ENCODE results near the gene CD320. TPM values are rescaled to one million over a fixed set of nuclear protein-coding genes. Genes with fewer than 3 reads are reported as not detected.
"Not testable (repeated sequence)": the region's sequence is repeated elsewhere in the genome, so short reads cannot be mapped to it uniquely, and the experiment has no call there.

CD320 gene
- total RNA-seq: 10 to 100 TPM in 3 of 4 donors, 1 to 10 TPM in 1; 9.0 to 23.6 (median 16.8) TPM

DNA sequence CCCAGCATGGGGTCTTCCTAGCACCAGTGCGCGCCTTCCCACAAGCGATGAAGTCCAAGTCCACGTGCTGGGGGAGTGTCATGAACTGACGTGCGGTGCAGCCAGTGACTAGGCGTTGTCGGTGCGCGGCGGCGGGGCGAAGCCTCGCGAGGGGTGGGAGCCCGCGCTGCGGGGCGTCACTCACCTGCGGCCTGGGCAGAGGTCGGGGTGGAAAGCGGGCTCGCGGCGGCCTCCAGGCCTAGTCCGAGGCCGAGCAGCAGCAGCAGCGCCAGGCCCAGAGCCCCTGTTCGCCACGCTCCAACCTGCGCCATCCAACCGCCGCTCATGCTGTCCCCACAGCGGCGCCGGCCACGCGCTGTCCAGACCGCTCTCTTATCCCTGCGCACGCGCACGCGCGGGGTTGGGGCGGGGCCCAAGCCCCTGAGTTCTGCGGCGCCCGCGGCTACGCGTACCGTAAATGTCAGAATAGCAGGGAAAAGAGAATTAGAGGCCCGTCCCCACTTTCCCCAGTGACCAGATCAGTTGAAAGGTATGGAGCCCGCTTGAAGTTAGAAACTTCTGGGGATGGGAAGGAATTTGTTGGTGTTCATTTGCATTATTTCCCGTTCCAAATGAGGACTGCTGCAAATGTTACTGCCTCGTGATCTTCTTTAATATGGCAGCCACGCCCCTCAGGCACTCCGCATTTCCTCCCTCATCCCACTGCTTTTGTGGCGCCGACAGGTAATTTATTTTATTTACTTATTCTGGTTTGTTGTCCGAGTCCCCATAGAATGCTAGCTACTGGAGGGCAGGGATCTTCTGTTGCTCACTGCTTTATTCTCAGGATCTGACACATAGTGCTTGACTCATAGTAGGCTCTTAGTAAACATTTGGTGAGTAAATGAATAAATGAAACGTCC is at the start of gene CD320:
CD320 (minus strand) TSS at position 394 of the 902 bp plus-strand sequence; CDS start at position 326, 68 bp downstream.
- DNase-seq (ENCODE audit: low spot score in 2 of 2): peak; percentile 78 to 97
- no peak for TF ChIP-seq POLR2A (IDR thresholded peaks at IDR 0.05)
- TF ChIP-seq, protein P1, sequence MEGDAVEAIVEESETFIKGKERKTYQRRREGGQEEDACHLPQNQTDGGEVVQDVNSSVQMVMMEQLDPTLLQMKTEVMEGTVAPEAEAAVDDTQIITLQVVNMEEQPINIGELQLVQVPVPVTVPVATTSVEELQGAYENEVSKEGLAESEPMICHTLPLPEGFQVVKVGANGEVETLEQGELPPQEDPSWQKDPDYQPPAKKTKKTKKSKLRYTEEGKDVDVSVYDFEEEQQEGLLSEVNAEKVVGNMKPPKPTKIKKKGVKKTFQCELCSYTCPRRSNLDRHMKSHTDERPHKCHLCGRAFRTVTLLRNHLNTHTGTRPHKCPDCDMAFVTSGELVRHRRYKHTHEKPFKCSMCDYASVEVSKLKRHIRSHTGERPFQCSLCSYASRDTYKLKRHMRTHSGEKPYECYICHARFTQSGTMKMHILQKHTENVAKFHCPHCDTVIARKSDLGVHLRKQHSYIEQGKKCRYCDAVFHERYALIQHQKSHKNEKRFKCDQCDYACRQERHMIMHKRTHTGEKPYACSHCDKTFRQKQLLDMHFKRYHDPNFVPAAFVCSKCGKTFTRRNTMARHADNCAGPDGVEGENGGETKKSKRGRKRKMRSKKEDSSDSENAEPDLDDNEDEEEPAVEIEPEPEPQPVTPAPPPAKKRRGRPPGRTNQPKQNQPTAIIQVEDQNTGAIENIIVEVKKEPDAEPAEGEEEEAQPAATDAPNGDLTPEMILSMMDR (IDR thresholded peaks at IDR 0.05): no peak
- peak within 1 kb of the TSS; percentile 23 for H3K4me3 ChIP-seq (ENCODE audit: low read depth, poor library complexity, severe bottlenecking)
- 0% methylated on average over 39 to 53 of the region's 63 CpGs for WGBS, 2 donors
- intact Hi-C loops (cut with DNase I; ENCODE audit: low total_unique reads): no loop called here

DNA sequence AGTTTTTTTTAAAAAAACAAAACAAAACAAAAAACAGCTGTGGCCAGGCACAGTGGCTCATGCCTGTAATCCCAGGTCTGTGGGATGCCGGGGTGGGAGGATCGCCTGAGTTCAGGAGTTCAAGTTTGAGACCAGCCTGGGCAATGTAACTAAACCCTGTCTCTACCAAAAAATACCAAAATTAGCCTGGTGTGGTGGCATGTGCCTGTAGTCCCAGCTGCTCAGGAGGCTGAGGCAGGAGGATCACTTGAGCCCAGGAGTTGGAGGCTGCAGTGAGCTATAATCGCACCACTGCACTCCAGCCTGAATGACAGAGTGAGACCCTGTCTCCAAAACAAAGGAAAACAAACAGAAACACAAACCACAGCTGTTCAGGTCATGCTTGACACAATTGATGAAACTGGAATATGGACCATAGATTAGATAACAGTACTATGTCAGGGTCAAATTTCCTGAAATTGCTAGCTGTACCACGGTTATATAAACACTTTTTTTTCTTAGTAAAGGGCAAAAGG is 48.9 kb upstream of the CD320 start:
- no peak for TF ChIP-seq POLR2A (IDR thresholded peaks at IDR 0.05)
- TF ChIP-seq, protein P1 (IDR thresholded peaks at IDR 0.05): peak in 1 of 3 donors; percentile 13
- H3K4me3 ChIP-seq (ENCODE audit: low read depth, poor library complexity, severe bottlenecking): no peak overlapping the region
- intact Hi-C loops (cut with DNase I; ENCODE audit: low total_unique reads): loop anchor here (10.0 kb wide), 1 partner anchor 148 kb away; the partner anchor contains the start of gene PRAM1
- no peak for DNase-seq (ENCODE audit: low spot score in 2 of 2)
- WGBS, 2 donors: 79 to 85% methylated on average over 4 of the region's 4 CpGs

DNA sequence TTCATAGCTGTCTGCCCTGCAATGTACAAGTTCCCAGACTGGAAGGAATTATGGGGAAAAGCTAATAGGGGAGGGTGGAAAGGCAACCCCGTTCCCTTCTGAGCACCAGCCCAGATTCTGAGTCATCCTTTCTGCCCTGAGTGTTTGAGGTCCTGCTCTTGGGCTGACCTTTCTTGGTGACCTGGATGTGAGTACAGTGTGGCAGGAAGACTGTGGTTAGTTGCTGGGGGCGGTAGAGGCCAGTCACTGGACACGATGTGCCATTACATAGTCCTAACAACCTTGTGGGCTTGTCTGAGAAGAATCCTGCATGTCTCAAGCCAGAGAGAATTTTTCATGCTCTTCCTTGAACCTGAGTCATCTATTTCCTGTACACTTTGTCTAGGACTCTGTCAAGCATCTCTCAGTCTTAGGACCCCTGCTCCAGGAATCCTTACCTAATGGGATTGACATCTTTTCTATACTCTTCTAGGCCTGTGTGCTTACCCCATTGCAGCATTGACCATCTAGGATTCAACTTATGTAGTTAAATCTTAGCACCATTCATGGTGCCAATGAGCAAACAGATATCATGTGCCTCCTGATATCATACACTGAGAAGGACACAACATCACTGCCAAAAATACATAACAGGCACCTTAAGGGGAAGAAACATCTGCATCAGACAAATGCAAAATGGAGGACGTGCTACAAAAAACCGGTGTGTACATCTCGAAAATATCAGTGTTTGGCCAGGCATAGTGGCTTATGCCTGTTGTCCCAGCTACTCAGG is 47.7 kb upstream of the CD320 start:
- 69 to 72% methylated on average over 6 of the region's 6 CpGs for WGBS, 2 donors
- DNase-seq (ENCODE audit: low spot score in 2 of 2): peak in 1 of 2 donors; percentile 64
- intact Hi-C loops (cut with DNase I; ENCODE audit: low total_unique reads): loop anchor here (10.0 kb wide), 1 partner anchor 149 kb away; the partner anchor contains the start of gene PRAM1
- no peak overlapping the region for H3K4me3 ChIP-seq (ENCODE audit: low read depth, poor library complexity, severe bottlenecking)
- TF ChIP-seq, protein P1 (IDR thresholded peaks at IDR 0.05): no peak
- TF ChIP-seq POLR2A (IDR thresholded peaks at IDR 0.05): no peak

DNA sequence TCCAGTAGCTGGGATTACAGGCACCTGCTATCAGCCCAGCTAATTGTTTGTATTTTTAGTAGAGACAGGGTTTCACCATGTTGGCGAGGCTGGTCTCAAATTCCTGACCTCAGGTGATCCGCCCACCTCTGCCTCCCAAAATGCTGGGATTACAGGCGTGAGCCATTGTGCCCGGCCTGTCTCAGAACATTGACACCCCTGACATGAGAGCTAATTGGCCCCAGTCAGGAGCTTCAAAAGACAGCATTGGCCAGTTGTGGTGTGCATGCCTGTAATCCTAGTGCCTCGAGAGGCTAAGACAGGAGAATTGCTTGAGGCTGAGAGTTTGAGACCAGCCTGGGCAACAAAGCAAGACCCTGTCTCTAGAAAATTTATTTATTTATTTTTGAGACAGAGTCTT is 44.7 kb upstream of the CD320 start:
- intact Hi-C loops (cut with DNase I; ENCODE audit: low total_unique reads): loop anchor here (5.0 to 10.0 kb wide), 2 partner anchors 44 to 152 kb away; partner anchors contain the start of gene PRAM1
- not testable (repeated sequence) for H3K4me3 ChIP-seq (ENCODE audit: low read depth, poor library complexity, severe bottlenecking); DNase-seq (ENCODE audit: low spot score in 2 of 2)
- WGBS, 2 donors: 38 to 57% methylated on average over 5 of the region's 5 CpGs

DNA sequence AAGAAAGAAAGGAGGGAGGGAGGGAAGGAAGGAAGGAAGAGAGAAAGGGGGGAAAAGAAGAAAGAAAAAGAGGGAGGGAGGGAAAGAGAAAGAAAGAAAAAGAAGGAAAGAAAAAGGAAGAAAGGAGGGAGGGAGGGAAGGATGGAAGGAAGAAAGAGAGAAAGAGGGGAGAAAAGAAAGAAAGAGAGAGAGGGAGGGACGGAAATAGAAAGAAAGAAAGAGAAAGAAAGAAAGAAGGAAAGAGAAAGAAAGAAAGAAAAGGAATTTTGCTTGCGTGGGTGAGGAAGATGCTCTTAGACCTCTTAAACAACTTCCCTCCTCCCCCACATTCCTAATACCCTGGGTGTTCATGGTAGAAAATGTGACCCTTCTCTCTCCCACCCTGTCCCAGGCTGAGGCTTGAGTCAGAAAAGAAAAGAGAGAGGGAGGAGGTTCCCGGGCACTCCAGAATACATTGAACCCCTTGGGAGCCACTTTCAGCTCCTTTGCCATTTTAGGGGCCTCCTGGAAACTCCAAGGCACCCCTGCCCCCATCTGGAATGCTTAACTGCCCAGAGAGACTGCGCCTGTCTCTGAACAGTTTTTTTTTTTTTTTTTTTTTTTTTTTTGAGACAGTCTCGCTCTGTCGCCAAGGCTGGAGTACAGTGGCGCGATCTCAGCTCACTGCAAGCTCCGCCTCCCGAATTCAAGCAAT is 44.1 kb upstream of the CD320 start:
- 21 to 25% methylated on average over 10 of the region's 10 CpGs for WGBS, 2 donors
- intact Hi-C loops (cut with DNase I; ENCODE audit: low total_unique reads): loop anchor here (5.0 to 10.0 kb wide), 2 partner anchors 45 to 153 kb away; partner anchors contain the start of gene PRAM1
- TF ChIP-seq POLR2A (IDR thresholded peaks at IDR 0.05): no peak
- TF ChIP-seq, protein P1 (IDR thresholded peaks at IDR 0.05): no peak
- no peak for DNase-seq (ENCODE audit: low spot score in 2 of 2)
- H3K4me3 ChIP-seq (ENCODE audit: low read depth, poor library complexity, severe bottlenecking): no peak overlapping the region

DNA sequence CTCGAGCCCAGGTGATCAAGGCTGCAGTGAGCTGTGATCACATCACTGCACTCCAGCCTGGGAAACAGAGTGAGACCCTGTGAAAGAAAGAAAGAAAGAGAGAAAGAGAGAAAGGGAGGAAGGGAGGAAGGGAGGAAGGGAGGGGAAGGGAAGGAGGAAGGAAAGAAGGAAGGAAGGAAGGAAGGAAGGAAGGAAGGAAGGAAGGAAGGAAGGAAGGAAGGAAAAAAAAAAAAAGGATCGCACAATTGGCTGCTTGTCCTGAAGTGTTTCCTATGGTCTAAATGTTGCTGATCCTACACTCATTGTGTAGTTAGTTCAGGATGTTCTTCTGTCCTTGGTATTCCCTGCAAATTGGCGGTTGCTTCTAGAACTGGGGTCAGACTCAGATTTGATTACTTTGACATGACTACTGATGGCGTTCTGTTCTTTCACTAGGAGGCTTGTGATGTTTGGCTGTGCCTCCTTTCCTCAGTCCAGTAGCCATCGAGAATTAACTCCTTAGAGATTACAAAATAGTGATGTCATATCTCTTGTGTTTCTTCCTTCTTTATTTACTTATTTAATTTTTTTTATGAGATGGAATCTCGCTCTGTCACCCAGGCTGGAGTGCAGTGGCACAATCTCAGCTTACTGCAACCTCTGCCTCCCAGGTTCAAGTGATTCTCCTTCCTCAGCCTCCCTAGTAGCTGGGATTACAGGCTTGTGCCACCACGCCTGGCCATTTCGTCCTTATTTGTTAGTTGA is 41.6 kb upstream of the CD320 start:
- intact Hi-C loops (cut with DNase I; ENCODE audit: low total_unique reads): loop anchor here (5.0 to 10.0 kb wide), 2 partner anchors 48 to 155 kb away; partner anchors contain the start of gene PRAM1
- not testable (repeated sequence) for DNase-seq (ENCODE audit: low spot score in 2 of 2); H3K4me3 ChIP-seq (ENCODE audit: low read depth, poor library complexity, severe bottlenecking)
- WGBS, 2 donors: 70 to 73% methylated on average over 8 of the region's 8 CpGs

All from lower leg skin (tissue), 4 donors.